Stomach (tissue), 9 donors: ENCODE data around the gene LAMB4. TPM values are rescaled to one million over a fixed set of nuclear protein-coding genes. Genes with fewer than 3 reads are reported as not detected.

ENCODE experiments used
- DNase-seq, 2 donors: peaks; one replicate each; pipeline versions ENCODE4 v3.0.0 to v3.0.0-alpha.2; 2013 to 2019
- H3K27ac ChIP-seq, 5 donors: fragments of 200-600 bp in 4 of 5; sonication (generic) in 4 of 5; one replicate each; pipeline ENCODE4 v1.5.1; 2013 to 2019; ENCODE audit warnings: mild to moderate bottlenecking in 1 of 5, moderate library complexity in 1 of 5
- H3K27me3 ChIP-seq, 3 donors: fragments of 200-600 bp; sonication (generic); one replicate each; pipeline ENCODE4 v1.5.1; 2017 to 2019; ENCODE audit warnings: mixed run types in 1 of 3
- H3K36me3 ChIP-seq, 4 donors: fragments of 200-600 bp; sonication (generic); 1 replicate in 3 of 4; 2 replicates in 1 of 4; pipeline ENCODE4 v1.5.1; 2016 to 2019
- H3K4me1 ChIP-seq, 4 donors: fragments of 200-600 bp; sonication (generic); one replicate each; pipeline ENCODE4 v1.5.1; 2016 to 2019
- H3K4me3 ChIP-seq, 4 donors: fragments of 200-600 bp; sonication (generic) in 3 of 4; one replicate each; pipeline ENCODE4 v1.5.1; 2016 to 2019; ENCODE audit warnings: mild to moderate bottlenecking in 1 of 4
- H3K9me3 ChIP-seq, 4 donors: fragments of 200-600 bp; sonication (generic); one replicate each; pipeline ENCODE4 v1.5.1; 2016 to 2019
- EP300 ChIP-seq: sonication (generic); formaldehyde crosslinking; IDR thresholded peaks from one replicate; pipeline ENCODE4 v1.6.1; 2017; ENCODE audit warnings: antibody characterized with exemption
- POLR2A ChIP-seq, 4 donors: fragments of 450-650 bp; IDR thresholded peaks; one replicate each; pipeline ENCODE4 v1.6.1; 2016; ENCODE audit warnings: antibody characterized with exemption in 4 of 4, control low read depth in 2 of 4, mild to moderate bottlenecking in 1 of 4, moderate library complexity in 1 of 4
- POLR2AphosphoS5 ChIP-seq, 3 donors: sonication (generic); formaldehyde crosslinking; IDR thresholded peaks; one replicate each; pipeline ENCODE4 v1.6.1; 2016; ENCODE audit warnings: antibody characterized with exemption in 3 of 3
- WGBS, 5 donors: extraction: QIAGEN DNeasy Blood & Tissue Kit in 3 of 5; methylation state at CpG; one replicate each; pipeline versions ENCODE4 v1.1.5 to v1.1.7; 2013 to 2018; 5-methylcytosine and 5-hydroxymethylcytosine counted together
- intact Hi-C: fragments of 100-400 bp; cut with DNase I; formaldehyde crosslinking; loops from one replicate; pipeline ENCODE4 v1.15.1; 2023; ENCODE audit warnings: low total_unique reads
- polyA plus RNA-seq, 3 donors: library from polyadenylated mRNA; stranded (reverse); fragments of 200-250 nt; gene quantifications; one replicate each; pipeline ENCODE4 v1.2.3, GENCODE V29; 2013
- total RNA-seq, 5 donors: library from RNA; depleted of rRNA; stranded (reverse); fragments of >200 nt; gene quantifications; one replicate each; pipeline versions ENCODE4 v1.1.0 to v1.2.3, GENCODE V29; 2014 to 2016
- TF ChIP-seq, protein P1 (sequence below), 7 experiments: fragments of 450-650 bp in 4 of 7; fragments of 200-600 bp in 3 of 7; sonication (generic) in 3 of 7; IDR thresholded peaks; one replicate each; pipeline ENCODE4 v1.5.1; 2016 to 2019; ENCODE audit warnings: antibody characterized with exemption in 7 of 7, control low read depth in 2 of 7, mild to moderate bottlenecking in 1 of 7
- donor health status: healthy with polysubstance abuse.
- donor health status: Bipolar disorder and iron deficiency.
- donor health status: healthy.

LAMB4 gene
- total and polyA plus RNA-seq, 8 donors: under 0.01 to 8.5 (median 1.7) TPM; not detected in 2

DNA sequence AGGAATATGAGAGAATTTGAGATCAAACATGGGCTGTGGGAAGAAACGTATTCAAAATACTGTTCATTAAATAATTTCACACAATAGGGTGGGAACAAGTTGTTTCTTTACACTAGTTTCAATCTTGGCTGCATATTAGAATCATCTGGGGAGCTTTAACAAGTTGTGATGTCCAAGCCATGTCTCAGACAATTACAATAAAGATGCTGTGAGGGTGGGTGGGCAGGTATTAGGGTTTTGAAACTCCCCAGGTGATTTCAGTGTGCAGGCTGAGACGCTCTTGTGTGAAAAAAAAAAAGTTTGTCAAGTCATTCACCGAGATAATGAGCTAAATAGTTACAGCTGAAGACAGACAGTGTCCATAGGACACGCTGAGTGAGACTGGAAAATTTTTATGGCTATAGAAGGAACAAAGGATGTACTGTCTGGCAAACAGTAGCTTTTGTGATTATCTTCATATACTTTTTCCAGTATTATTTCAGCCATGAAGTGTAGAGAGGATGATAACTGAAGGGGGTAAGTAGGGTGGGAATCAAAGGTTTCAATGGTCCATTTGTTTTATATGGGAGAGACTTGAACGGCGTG is 12.6 kb upstream of the LAMB4 start:
- Histone ChIP-seq H3K27ac (no peak overlapping the region), H3K4me3 (no peak overlapping the region), H3K36me3 (no peaks in the 10 kb centered on the region), H3K27me3 (no peaks in the 10 kb centered on the region), H3K4me1 (peaks cover 0 to 10% (median 6%) of the 10 kb centered on the region in 4 donors), H3K9me3 (no peaks in the 10 kb centered on the region)
- DNase-seq: no peak
- intact Hi-C loops: loop anchor here (10.0 kb wide), 1 partner anchor 268 kb away; no protein-coding TSS in a partner anchor
- 72 to 88% (median 84%) methylated on average over 6 of the region's 6 CpGs for WGBS, 5 donors
- TF ChIP-seq, protein P1, sequence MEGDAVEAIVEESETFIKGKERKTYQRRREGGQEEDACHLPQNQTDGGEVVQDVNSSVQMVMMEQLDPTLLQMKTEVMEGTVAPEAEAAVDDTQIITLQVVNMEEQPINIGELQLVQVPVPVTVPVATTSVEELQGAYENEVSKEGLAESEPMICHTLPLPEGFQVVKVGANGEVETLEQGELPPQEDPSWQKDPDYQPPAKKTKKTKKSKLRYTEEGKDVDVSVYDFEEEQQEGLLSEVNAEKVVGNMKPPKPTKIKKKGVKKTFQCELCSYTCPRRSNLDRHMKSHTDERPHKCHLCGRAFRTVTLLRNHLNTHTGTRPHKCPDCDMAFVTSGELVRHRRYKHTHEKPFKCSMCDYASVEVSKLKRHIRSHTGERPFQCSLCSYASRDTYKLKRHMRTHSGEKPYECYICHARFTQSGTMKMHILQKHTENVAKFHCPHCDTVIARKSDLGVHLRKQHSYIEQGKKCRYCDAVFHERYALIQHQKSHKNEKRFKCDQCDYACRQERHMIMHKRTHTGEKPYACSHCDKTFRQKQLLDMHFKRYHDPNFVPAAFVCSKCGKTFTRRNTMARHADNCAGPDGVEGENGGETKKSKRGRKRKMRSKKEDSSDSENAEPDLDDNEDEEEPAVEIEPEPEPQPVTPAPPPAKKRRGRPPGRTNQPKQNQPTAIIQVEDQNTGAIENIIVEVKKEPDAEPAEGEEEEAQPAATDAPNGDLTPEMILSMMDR (IDR thresholded peaks at IDR 0.05): no peak
- TF ChIP-seq POLR2A (IDR thresholded peaks at IDR 0.05) (no peak), POLR2AphosphoS5 (IDR thresholded peaks at IDR 0.05) (no peak), EP300 (no peak)

DNA sequence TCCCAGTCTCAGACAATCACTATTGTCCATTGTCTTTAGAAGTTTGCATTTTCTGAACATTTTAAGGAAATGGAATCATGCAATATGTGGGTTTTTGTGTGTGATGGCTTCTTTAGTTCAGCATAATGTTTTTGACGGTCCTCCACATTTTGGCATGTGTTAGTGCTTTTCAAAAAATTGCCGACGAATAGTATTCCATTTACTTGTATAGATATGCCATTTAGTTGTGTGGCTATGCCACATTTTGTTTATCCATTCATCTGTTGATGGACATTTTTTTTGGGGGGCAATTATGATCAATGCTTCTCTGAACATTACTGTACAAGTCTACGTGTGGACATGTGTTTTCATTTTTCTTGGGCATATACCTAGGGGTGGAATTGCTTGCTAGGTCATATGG is 12.0 kb upstream of the LAMB4 start:
- H3K4me1 ChIP-seq: peaks cover 0 to 10% (median 6%) of the 10 kb centered on the region in 4 donors
- 88 to 95% (median 93%) methylated on average over 4 of the region's 4 CpGs for WGBS, 5 donors
- H3K4me3 ChIP-seq: no peak overlapping the region
- no peaks in the 10 kb centered on the region for H3K9me3 ChIP-seq
- no peak for DNase-seq
- no peaks in the 10 kb centered on the region for H3K36me3 ChIP-seq
- no peaks in the 10 kb centered on the region for H3K27me3 ChIP-seq
- intact Hi-C loops: loop anchor here (10.0 kb wide), 1 partner anchor 267 kb away; no protein-coding TSS in a partner anchor
- TF ChIP-seq, protein P1 (IDR thresholded peaks at IDR 0.05): no peak
- TF ChIP-seq POLR2AphosphoS5 (IDR thresholded peaks at IDR 0.05): no peak
- no peak for TF ChIP-seq EP300
- TF ChIP-seq POLR2A (IDR thresholded peaks at IDR 0.05): no peak
- no peak overlapping the region for H3K27ac ChIP-seq

DNA sequence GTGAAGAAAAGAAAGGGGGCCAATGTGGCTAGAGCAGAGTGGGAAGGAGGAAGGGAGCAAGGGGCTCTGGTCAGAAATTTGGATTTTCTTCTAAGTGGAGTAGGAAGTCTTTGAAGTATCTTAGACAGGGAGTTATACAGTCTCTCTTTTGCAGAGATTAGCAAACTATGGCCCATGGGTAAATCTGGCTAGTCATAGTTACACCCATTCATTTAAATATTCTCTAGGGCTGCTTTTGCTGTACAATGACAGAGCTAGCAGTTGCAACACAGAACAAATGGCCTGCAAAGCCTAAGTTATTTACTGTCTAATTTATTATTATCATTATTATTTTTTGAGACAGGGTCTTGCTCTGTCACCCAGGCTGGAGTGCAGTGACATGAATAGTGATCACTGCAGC is 10.5 kb upstream of the LAMB4 start:
- DNase-seq: no peak
- peaks cover 0 to 4% (median 0%) of the 10 kb centered on the region in 4 donors for H3K4me1 ChIP-seq
- no peaks in the 10 kb centered on the region for H3K9me3 ChIP-seq
- H3K27me3 ChIP-seq: no peaks in the 10 kb centered on the region
- no peak overlapping the region for H3K4me3 ChIP-seq
- no peaks in the 10 kb centered on the region for H3K36me3 ChIP-seq
- intact Hi-C loops: loop anchor here (10.0 kb wide), 1 partner anchor 266 kb away; no protein-coding TSS in a partner anchor
- H3K27ac ChIP-seq: no peak overlapping the region
- TF ChIP-seq POLR2AphosphoS5 (IDR thresholded peaks at IDR 0.05): no peak
- no peak for TF ChIP-seq EP300
- TF ChIP-seq, protein P1 (IDR thresholded peaks at IDR 0.05): no peak
- no peak for TF ChIP-seq POLR2A (IDR thresholded peaks at IDR 0.05)

- no peak for DNase-seq
- no peaks in the 10 kb centered on the region for H3K9me3 ChIP-seq
- no peak overlapping the region for H3K27ac ChIP-seq
- H3K36me3 ChIP-seq: no peaks in the 10 kb centered on the region
- H3K27me3 ChIP-seq: no peaks in the 10 kb centered on the region
- H3K4me1 ChIP-seq: peaks cover 0 to 11% (median 0%) of the 10 kb centered on the region in 4 donors
- TF ChIP-seq, protein P1 (IDR thresholded peaks at IDR 0.05): no peak
- TF ChIP-seq POLR2AphosphoS5 (IDR thresholded peaks at IDR 0.05): no peak
- intact Hi-C loops: no loop called here
- H3K4me3 ChIP-seq: no peak overlapping the region
Measured at GRCh38 chr7:108138911-108139310, 8.8 kb upstream of the LAMB4 start.
